GM12891 (cell line): ENCODE results near the gene ISG15.

ENCODE experiments used
- PAX5 ChIP-seq: IDR thresholded peaks from 2 replicates; pipeline ENCODE4 v1.6.1; 2011; ENCODE audit warnings: low read length, moderate library complexity, mild to moderate bottlenecking; ENCODE audit not compliant: insufficient read depth, severe bottlenecking
- POLR2A ChIP-seq: IDR thresholded peaks from 2 replicates; pipeline ENCODE4 v1.6.1; 2011; ENCODE audit warnings: low read depth, low read length, control low read depth
- POLR2AphosphoS5 ChIP-seq: IDR thresholded peaks from 2 replicates; pipeline ENCODE4 v1.6.1; 2011; ENCODE audit warnings: low read depth, low read length, control low read depth
- POU2F2 ChIP-seq: IDR thresholded peaks from 2 replicates; pipeline ENCODE4 v1.6.1; 2011; ENCODE audit warnings: low read depth, mild to moderate bottlenecking, control low read depth, low read length, moderate library complexity
- SPI1 ChIP-seq: IDR thresholded peaks from 2 replicates; pipeline ENCODE4 v1.6.1; 2011; ENCODE audit warnings: low read depth, low read length, control low read depth
- TAF1 ChIP-seq: IDR thresholded peaks from 2 replicates; pipeline ENCODE4 v1.6.1; 2011; ENCODE audit warnings: low read depth, low read length, control low read depth

DNA sequence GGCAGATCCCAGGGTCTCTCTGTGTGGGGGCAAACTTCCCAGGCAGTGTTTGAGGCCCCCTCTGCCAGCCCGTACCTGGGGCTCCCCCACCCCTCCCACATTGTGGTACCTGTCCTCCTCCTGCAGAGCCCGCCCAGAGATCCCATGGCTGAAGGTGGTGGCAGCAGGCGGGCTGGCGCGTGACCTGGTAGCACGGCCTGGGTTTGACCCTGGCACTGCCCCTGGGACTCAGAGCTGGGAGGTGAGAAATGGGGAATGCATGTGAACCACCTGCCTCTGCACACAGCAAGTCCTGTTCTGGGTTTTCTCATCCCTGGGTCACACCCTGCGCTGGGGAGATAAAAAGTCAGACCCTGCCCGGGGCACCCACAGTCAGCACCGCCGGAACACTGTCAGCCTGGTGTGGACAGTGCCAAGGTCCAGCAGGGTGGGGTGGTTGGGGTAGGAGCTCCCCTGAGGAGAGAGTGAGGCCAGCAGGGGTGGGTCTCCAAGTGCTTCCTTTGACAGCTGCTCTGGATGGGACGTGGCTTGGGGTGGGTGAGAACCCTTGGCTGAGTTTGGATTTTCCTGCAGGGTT lies 18.4 kb downstream of the ISG15 start:
- no peak for TF ChIP-seq SPI1
- no peak for TF ChIP-seq TAF1
- no peak for TF ChIP-seq POLR2AphosphoS5
- no peak for TF ChIP-seq POLR2A
- no peak for TF ChIP-seq PAX5
- TF ChIP-seq POU2F2, result no peak
